Liver (tissue), 3 donors: ENCODE data around the gene SYCP2.

Experiments
- EGR1 ChIP-seq, 2 donors: IDR thresholded peaks; 2 replicates each; pipeline ENCODE4 v1.6.1; 2016 to 2018; ENCODE audit warnings: antibody characterized with exemption in 2 of 2, low read depth in 2 of 2
- FOXA1 ChIP-seq: IDR thresholded peaks from 2 replicates; pipeline ENCODE4 v1.6.1; 2016; ENCODE audit warnings: antibody characterized with exemption
- FOXA2 ChIP-seq: IDR thresholded peaks from 2 replicates; pipeline ENCODE4 v1.6.1; 2016; ENCODE audit warnings: antibody characterized with exemption
- SP1 ChIP-seq: IDR thresholded peaks from 2 replicates; pipeline ENCODE4 v1.6.1; 2018; ENCODE audit warnings: antibody characterized with exemption, mild to moderate bottlenecking
- TAF1 ChIP-seq: conservative IDR thresholded peaks from 2 replicates; pipeline ENCODE4 v1.6.1; 2016; ENCODE audit warnings: antibody characterized with exemption, mild to moderate bottlenecking
- YY1 ChIP-seq: IDR thresholded peaks from 2 replicates; pipeline ENCODE4 v1.6.1; 2016; ENCODE audit warnings: antibody characterized with exemption, mild to moderate bottlenecking
- TF ChIP-seq, protein P1 (sequence below): fragments of 150-350 bp; IDR thresholded peaks from 2 replicates; pipeline ENCODE4 v1.5.1; 2017; ENCODE audit warnings: improper control_type of control experiment, low read depth, low read length; ENCODE audit not compliant: missing input control
- TF ChIP-seq, protein P2 (sequence below): IDR thresholded peaks from 2 replicates; pipeline ENCODE4 v1.6.1; 2016; ENCODE audit warnings: antibody characterized with exemption
- donor health status: healthy.
- donor health status: healthy.

DNA sequence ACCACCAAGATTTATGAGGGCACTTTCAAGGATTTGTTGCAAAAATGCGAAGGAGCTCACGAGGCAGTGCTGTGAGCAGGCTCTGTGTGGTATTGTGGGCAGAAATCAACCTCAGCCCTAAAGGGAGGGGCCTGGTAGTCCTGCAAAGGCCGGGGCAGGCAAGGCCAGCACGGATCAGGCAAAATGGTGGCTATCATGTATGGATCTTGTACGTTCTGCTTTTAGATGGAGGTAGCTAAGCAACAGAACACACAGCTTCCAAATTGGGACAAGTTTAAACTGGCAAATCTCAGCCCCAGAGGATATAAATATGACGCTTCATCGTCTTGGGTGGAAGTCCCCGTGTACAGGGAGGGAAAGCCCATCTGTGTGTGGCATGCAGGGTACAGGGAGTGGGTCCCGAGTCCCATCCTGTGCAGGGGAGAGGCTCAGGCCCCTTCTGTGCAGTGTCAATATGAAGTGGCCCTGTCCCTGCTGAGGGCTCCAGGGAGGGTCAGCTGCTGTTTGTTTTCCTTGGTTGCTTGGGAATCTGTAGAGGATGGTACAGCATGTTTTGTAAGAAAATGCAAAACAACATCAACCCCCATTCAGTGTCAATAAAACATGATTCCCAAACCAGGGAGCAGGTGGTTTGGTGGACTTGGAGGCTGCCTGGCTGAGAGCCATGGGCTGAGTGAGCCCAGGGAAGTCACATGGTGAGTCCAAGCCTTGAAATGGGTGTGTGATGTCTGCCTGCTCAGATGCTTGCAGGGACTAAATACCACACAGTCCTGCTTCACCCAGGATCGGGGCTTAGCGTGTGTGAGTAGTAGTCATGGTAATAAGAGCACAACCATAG lies 113.0 kb downstream of the SYCP2 start:
- TF ChIP-seq SP1 (no peak), YY1 (no peak), EGR1 (IDR thresholded peaks at IDR 0.05; ENCODE audit: low read depth in 2 of 2) (no peak), FOXA2 (no peak), TAF1 (no peak), FOXA1 (no peak)
- TF ChIP-seq, protein P1, sequence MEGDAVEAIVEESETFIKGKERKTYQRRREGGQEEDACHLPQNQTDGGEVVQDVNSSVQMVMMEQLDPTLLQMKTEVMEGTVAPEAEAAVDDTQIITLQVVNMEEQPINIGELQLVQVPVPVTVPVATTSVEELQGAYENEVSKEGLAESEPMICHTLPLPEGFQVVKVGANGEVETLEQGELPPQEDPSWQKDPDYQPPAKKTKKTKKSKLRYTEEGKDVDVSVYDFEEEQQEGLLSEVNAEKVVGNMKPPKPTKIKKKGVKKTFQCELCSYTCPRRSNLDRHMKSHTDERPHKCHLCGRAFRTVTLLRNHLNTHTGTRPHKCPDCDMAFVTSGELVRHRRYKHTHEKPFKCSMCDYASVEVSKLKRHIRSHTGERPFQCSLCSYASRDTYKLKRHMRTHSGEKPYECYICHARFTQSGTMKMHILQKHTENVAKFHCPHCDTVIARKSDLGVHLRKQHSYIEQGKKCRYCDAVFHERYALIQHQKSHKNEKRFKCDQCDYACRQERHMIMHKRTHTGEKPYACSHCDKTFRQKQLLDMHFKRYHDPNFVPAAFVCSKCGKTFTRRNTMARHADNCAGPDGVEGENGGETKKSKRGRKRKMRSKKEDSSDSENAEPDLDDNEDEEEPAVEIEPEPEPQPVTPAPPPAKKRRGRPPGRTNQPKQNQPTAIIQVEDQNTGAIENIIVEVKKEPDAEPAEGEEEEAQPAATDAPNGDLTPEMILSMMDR, result no peak
- TF ChIP-seq, protein P2, sequence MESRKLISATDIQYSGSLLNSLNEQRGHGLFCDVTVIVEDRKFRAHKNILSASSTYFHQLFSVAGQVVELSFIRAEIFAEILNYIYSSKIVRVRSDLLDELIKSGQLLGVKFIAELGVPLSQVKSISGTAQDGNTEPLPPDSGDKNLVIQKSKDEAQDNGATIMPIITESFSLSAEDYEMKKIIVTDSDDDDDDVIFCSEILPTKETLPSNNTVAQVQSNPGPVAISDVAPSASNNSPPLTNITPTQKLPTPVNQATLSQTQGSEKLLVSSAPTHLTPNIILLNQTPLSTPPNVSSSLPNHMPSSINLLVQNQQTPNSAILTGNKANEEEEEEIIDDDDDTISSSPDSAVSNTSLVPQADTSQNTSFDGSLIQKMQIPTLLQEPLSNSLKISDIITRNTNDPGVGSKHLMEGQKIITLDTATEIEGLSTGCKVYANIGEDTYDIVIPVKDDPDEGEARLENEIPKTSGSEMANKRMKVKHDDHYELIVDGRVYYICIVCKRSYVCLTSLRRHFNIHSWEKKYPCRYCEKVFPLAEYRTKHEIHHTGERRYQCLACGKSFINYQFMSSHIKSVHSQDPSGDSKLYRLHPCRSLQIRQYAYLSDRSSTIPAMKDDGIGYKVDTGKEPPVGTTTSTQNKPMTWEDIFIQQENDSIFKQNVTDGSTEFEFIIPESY, result no peak
